Lower leg skin (tissue), 4 donors: ENCODE measurements around the gene ADAM22. TPM values are rescaled to one million over a fixed set of nuclear protein-coding genes. Genes with fewer than 3 reads are reported as not detected.

Experiments used
- DNase-seq, 2 donors: peaks; one replicate each; pipeline ENCODE4 v3.0.0-alpha.2; 2019; ENCODE audit warnings: low spot score in 2 of 2
- H3K4me3 ChIP-seq: fragments of 200-600 bp; sonication (generic); 2 replicates; pipeline ENCODE4 v1.5.1; 2017; ENCODE audit warnings: mild to moderate bottlenecking, low read depth; ENCODE audit not compliant: poor library complexity, severe bottlenecking
- POLR2A ChIP-seq, 2 donors: fragments of 450-650 bp; IDR thresholded peaks; one replicate each; pipeline ENCODE4 v1.6.1; 2016 to 2017; ENCODE audit warnings: antibody characterized with exemption in 2 of 2, mild to moderate bottlenecking in 1 of 2, moderate library complexity in 1 of 2
- WGBS, 2 donors: methylation state at CpG; one replicate each; pipeline ENCODE4 v1.1.5; 2018; 5-methylcytosine and 5-hydroxymethylcytosine counted together
- intact Hi-C: fragments of 100-400 bp; cut with DNase I; formaldehyde crosslinking; loops from one replicate; pipeline ENCODE4 v1.15.0; 2023; ENCODE audit warnings: low total_unique reads
- total RNA-seq, 4 donors: library from RNA; depleted of rRNA; stranded (reverse); fragments of >200 nt; gene quantifications; one replicate each; pipeline ENCODE4 v1.1.0, GENCODE V29; 2016
- TF ChIP-seq, protein P1 (sequence below), 3 donors: fragments of 450-650 bp; IDR thresholded peaks; one replicate each; pipeline ENCODE4 v1.5.1; 2016; ENCODE audit warnings: antibody characterized with exemption in 3 of 3, mild to moderate bottlenecking in 3 of 3, moderate library complexity in 2 of 3

The ADAM22 gene
- total RNA-seq, 4 donors from 2014 or later = 0.30 to 2.1 (median 1.0) TPM

DNA sequence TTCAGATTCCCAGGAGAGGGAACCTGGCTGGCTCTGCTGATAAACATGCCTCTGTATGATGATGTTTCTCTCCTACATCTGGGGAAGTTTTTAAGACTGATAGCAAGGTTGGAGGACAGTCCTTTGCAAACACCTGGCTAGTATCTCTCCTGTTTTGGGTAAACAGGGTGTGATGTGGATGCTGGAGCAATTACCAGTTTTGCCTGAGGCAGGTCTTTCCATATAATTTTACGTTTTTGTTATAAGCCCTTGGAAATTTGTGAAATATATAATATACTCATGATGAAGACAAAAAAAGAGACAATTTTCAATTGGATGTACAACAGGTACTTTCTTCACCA lies 138.6 kb downstream of the ADAM22 start:
- DNase-seq = no peak
- TF ChIP-seq POLR2A (IDR thresholded peaks at IDR 0.05) = no peak
- TF ChIP-seq, protein P1, sequence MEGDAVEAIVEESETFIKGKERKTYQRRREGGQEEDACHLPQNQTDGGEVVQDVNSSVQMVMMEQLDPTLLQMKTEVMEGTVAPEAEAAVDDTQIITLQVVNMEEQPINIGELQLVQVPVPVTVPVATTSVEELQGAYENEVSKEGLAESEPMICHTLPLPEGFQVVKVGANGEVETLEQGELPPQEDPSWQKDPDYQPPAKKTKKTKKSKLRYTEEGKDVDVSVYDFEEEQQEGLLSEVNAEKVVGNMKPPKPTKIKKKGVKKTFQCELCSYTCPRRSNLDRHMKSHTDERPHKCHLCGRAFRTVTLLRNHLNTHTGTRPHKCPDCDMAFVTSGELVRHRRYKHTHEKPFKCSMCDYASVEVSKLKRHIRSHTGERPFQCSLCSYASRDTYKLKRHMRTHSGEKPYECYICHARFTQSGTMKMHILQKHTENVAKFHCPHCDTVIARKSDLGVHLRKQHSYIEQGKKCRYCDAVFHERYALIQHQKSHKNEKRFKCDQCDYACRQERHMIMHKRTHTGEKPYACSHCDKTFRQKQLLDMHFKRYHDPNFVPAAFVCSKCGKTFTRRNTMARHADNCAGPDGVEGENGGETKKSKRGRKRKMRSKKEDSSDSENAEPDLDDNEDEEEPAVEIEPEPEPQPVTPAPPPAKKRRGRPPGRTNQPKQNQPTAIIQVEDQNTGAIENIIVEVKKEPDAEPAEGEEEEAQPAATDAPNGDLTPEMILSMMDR (IDR thresholded peaks at IDR 0.05) = no peak
- H3K4me3 ChIP-seq = no peak overlapping the region
- 32 to 46% methylated on average over 1 of the region's 1 CpG for WGBS, 2 donors
- intact Hi-C loops = no loop called here

DNA sequence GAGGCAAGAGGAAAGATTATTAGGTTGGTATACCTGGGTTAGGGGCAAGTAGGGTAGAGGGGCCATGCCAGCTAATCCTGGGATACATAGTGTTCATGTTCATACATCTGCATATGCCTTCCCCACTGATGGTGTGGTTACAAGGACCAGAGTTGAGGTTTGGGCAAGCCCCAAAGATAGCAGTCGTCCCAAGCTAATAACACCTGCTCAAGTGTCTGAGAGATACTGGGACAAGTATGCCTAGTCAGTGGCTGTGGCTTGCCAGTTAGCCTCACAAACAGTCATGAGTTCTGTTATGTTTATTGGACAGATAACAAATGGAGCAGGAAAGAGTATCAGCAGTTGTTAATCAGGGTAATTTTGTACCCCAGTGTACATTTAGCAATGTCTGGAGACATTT lies 139.6 kb downstream of the ADAM22 start:
- WGBS, 2 donors = 76 to 92% methylated on average over 1 of the region's 1 CpG
- H3K4me3 ChIP-seq = no peak overlapping the region
- TF ChIP-seq, protein P1 (IDR thresholded peaks at IDR 0.05) = no peak
- no peak for TF ChIP-seq POLR2A (IDR thresholded peaks at IDR 0.05)
- intact Hi-C loops = no loop called here
- DNase-seq = no peak

DNA sequence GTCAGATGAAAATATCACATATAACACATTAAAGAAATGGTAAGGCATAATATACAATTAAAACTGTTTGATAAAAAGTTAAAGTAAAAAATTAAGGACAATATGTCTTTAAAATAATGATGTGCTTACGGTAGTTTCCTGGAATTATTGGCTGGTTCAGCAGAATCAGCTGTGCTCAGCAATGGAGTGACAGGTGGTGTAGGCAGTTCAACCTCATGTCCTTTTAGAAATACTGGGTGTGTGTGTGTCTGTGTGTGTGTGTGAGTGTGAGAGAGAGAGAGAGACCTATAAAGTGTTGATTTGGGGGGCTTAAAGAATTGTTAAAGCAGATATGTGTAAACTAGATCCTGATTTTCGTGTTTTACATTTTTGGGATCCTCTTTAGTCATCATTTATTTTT lies 141.2 kb downstream of the ADAM22 start:
- no peak for DNase-seq
- no peak overlapping the region for H3K4me3 ChIP-seq
- intact Hi-C loops = no loop called here
- WGBS, 2 donors = 76 to 79% methylated on average over 2 of the region's 2 CpGs
- TF ChIP-seq POLR2A (IDR thresholded peaks at IDR 0.05) = no peak
- TF ChIP-seq, protein P1 (IDR thresholded peaks at IDR 0.05) = no peak

DNA sequence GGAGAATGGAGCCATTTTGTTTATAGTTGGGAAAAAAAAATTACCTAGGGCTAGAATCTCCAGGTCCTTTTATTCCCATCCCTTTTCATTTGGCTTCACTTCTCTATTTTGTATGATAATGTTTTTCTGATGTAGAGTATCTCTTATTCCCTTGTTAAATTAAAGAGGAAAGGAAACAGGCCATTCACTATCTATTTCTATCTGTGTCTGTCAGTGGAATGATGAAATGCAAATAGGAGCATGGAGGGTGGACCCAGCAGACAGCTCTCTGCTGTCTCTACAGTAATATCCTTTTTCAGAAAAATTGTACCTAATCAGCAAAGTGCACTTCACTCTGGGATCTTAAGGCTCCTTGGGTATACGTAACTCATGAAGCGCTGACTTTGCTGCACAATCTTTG lies 149.8 kb downstream of the ADAM22 start:
- intact Hi-C loops = no loop called here
- TF ChIP-seq, protein P1 (IDR thresholded peaks at IDR 0.05) = no peak
- no peak for TF ChIP-seq POLR2A (IDR thresholded peaks at IDR 0.05)
- H3K4me3 ChIP-seq = no peak overlapping the region
- 50 to 72% methylated on average over 2 of the region's 2 CpGs for WGBS, 2 donors
- no peak for DNase-seq

DNA sequence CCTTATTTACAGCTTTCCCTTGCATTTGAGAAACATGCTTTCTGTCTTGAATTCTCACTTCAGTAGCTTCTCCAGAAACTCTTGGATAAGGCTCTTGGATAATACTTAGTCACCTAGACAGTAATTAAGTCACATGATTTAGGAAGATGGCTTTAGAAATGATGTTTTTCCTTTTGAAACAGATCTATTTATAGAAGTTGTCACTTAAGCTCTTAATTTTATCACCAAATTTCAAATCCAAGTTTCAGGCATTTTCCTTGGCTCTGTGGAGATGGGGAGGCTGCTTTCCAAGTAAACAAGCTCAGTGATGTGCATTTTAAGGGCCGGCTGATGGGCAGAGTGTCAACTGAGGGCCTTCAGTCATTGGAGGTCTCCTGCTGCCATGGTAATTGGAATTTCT lies 155.5 kb downstream of the ADAM22 start:
- intact Hi-C loops = no loop called here
- 54 to 71% methylated on average over 1 of the region's 1 CpG for WGBS, 2 donors
- H3K4me3 ChIP-seq = no peak overlapping the region
- TF ChIP-seq, protein P1 (IDR thresholded peaks at IDR 0.05) = no peak
- no peak for TF ChIP-seq POLR2A (IDR thresholded peaks at IDR 0.05)
- no peak for DNase-seq

DNA sequence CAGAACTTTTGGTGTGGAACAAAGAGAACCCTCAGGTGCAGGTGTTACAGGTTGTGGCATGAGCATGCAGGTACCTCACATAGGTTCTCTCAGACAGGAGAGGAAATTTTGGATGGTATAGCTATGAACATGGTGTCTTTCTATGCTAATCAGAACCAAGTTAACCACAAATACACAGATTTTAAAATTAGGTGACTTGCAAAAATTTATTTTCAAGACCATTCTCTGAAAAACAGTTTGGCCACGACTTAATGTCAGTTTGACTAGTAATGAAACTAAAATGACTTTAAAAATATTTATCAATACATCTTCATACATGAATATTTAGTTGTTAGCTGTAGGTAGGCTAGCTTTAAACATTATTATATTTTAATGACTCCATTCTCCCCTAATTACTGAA lies 156.2 kb downstream of the ADAM22 start:
- 69 to 70% methylated on average over 1 of the region's 1 CpG for WGBS, 2 donors
- no peak for DNase-seq
- no peak overlapping the region for H3K4me3 ChIP-seq
- TF ChIP-seq POLR2A (IDR thresholded peaks at IDR 0.05) = no peak
- TF ChIP-seq, protein P1 (IDR thresholded peaks at IDR 0.05) = no peak
- intact Hi-C loops = no loop called here
